GM21381 (cell line): Measurements from ENCODE around the gene CAST.

Experiments used
- ATAC-seq: cut with Tn5 transposase; IDR thresholded peaks from one replicate; pipeline ENCODE4 v1.9.1; 2021; ENCODE audit warnings: mild to moderate bottlenecking, moderate library complexity; ENCODE audit not compliant: unreplicated experiment

CAST gene

DNA sequence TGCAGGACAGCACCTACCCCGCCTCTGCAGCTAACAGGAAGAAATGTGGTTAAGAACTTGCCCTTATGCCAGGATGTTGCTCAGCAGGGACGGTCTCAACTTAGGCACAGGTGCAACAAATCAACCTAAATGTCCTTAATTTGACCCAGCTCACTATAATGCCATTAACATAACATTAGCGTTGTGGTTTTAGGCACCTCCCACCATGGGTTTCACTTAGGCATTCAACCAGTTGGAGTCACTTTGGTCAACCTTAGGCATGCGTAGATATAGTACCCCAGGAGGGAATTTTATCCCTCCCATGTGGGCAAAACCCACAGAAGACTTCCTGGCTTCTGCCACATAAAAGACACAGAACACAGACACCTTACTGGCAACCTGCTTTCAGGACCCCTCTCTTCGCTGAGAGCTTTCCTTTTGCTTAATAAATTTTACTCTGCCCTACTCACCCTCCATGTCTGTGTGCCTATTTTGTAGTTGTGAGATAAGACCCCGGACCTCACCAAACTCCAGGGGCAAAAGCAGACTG is 154.3 kb downstream of the CAST start:
- peak; percentile 89 for ATAC-seq

DNA sequence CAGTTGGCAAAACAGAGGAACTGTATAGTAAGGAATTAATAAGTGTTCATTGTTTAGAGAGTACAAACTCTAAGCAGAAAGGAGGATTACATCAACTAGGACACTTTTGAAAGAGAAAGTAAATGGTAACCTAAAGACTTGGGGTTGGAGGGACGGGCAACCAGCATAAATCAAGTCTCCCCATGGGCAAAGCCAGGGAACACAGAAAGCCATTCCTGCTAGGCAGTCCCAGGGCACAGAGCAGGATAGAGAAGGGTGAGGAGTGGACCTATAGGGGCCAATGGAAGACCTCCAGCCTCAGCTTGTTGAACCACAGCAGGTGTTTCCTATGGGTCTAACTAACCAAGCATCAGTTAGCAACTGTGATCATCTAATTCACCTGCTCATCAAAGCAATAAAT is 154.8 kb downstream of the CAST start:
- peak; percentile 33 for ATAC-seq

DNA sequence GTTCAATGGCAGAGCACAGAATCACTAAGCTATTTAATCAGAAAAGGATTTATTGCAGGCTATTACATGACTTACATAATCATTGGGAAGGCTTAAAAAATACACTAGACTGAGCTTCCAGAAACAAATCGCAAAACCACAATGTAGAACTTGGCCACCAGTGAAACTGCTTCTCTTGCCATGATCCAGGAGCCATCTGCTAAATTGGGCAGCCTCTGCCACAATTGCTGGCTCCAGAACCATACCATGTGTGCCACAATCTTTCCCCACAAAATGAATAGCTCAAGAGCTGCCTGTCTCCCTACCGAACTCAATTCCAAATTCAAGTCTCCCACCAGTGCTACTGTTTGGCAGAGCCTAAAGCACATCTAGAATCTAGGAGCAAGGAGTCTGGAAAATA is 155.3 kb downstream of the CAST start:
- no peak for ATAC-seq

- ATAC-seq: no peak
Measured at GRCh38 chr5:96818125-96818788, 156.1 kb downstream of the CAST start.

GRCh38 chr5:96819806-96820205 is 157.6 kb downstream of the CAST start:
- ATAC-seq: no peak

DNA sequence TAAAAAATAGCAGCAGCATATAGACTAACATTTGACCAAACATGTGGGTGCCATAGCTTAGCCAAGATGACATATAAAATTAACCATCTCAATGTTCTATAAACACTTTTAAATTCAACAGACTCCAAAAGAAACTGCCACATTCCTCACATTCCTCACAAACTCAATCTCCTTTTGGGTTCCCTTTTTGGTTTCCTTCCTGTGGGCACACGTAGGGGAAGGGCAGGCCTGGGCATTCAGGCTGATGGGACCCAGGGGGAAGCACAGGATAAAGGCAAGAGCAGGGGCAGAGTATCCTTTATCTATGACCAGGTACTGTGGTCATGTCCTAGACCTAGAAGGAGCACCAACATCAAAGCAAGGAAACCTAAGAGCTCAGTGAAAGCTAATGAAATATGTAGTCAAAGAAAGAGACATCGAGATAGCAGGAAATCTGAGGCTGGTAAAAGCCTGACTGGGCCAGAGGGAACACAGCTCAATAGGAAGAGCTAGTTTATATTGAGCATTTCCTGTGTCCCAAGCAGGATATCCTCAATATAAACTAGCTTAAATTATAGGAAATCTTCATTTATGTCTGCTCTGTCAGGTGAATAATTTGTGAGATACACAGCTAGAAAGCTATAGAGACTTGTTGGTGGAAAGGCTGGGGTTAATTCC is 159.2 kb downstream of the CAST start:
- no peak for ATAC-seq

GRCh38 chr5:96822686-96823459 is 160.7 kb downstream of the CAST start:
- no peak for ATAC-seq

DNA sequence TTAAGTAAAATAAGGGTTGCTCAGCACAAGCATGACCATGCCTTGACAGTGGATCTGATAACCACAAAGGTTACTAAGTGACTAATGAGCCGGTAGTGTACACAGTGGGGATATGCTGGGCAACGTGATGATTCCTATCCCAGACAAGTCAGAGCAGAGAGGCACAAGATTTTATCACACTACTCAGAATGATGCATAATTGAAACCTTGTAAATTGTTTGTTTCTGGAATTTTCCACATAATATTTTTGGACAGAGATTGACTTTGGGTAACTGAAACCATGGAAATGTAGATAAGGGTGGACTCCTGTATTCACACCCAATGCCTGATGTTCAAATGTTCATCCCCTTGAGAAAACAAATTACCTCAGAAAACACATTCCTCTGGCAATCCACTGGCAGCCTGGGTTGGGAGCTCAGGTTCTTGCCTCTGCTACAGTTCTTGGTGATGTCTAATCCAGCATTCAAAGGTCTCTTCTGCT is 161.8 kb downstream of the CAST start:
- peak; percentile 100 for ATAC-seq
